WI38 (cell line): ENCODE measurements around the gene LPCAT2.
"Not testable (repeated sequence)": the region's sequence is repeated elsewhere in the genome, so short reads cannot be mapped to it uniquely, and the experiment has no call there.

ENCODE experiments used
- H3K4me3 ChIP-seq: 2 replicates; pipeline ENCODE4 v1.5.1; 2011; ENCODE audit warnings: low read depth, mild to moderate bottlenecking, control low read depth, low read length
- TF ChIP-seq, protein P1 (sequence below): IDR thresholded peaks from 2 replicates; pipeline ENCODE4 v1.5.1; 2012; ENCODE audit warnings: low read depth, mild to moderate bottlenecking, control low read depth, low read length

LPCAT2 gene

DNA sequence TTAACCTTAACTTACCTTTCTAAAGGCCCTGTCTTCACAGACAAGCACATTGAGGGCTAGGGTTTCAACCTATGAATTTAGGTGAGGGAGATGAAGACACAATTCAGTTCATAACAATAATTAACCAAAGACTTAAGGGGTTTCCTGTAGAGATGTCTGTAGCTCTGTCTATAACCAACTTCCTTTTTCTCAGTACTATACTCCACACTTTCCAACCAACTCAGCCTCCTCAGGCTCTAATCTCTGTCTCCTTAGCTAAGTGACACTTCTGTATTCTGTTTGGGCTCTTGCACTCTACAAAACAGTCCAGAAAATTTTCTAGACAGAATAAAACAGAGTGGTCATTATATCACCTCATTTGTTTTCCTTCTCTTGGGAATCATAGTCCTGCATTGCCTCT lies 83.4 kb downstream of the LPCAT2 start:
- H3K4me3 ChIP-seq: no peak overlapping the region
- TF ChIP-seq, protein P1, sequence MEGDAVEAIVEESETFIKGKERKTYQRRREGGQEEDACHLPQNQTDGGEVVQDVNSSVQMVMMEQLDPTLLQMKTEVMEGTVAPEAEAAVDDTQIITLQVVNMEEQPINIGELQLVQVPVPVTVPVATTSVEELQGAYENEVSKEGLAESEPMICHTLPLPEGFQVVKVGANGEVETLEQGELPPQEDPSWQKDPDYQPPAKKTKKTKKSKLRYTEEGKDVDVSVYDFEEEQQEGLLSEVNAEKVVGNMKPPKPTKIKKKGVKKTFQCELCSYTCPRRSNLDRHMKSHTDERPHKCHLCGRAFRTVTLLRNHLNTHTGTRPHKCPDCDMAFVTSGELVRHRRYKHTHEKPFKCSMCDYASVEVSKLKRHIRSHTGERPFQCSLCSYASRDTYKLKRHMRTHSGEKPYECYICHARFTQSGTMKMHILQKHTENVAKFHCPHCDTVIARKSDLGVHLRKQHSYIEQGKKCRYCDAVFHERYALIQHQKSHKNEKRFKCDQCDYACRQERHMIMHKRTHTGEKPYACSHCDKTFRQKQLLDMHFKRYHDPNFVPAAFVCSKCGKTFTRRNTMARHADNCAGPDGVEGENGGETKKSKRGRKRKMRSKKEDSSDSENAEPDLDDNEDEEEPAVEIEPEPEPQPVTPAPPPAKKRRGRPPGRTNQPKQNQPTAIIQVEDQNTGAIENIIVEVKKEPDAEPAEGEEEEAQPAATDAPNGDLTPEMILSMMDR: no peak

DNA sequence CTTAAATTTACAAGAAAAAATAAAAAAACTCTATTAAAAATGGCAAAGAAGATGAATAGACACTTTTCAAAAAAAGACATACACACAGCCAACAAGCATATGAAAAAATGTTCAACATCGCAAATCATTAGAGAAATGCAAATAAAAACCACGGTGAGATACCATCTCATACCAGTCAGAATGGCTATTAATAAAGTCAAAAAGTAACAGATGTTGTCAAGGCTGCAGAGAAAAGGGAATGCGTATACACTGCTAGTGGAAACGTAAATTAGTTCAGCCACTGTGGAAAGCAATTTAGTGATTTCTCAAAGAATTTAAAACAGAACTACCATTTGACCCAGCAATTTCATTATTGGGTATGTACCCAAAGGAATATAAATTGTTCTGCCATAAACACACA lies 89.1 kb downstream of the LPCAT2 start:
- TF ChIP-seq, protein P1: no peak
- no peak overlapping the region for H3K4me3 ChIP-seq

DNA sequence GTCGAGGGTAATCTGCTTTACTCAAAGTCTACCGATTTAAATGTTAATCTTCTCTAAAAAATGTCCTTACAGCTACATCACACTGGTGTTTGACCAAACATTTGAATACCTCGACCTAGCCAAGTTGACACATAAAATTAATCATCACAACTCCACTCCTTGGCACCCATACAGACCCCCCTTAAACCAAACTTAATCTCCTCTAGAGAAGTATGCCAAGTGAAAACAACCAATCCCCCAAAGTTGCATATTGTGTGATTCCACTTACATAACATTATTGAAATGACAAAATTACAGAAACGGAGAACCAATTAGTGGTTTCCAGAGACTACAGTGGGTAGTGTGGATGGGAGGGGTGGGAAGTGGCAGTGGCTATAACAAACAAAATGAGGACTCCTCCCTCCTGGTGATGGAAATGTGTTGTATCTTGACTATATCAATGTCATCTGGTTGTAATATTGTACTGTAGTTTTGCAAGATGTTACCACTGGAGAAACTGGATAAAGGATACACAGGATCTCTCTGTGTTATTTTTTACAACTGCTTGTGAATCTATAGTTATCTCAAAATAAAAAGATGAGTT lies 97.0 kb downstream of the LPCAT2 start:
- TF ChIP-seq, protein P1: no peak
- no peak overlapping the region for H3K4me3 ChIP-seq

DNA sequence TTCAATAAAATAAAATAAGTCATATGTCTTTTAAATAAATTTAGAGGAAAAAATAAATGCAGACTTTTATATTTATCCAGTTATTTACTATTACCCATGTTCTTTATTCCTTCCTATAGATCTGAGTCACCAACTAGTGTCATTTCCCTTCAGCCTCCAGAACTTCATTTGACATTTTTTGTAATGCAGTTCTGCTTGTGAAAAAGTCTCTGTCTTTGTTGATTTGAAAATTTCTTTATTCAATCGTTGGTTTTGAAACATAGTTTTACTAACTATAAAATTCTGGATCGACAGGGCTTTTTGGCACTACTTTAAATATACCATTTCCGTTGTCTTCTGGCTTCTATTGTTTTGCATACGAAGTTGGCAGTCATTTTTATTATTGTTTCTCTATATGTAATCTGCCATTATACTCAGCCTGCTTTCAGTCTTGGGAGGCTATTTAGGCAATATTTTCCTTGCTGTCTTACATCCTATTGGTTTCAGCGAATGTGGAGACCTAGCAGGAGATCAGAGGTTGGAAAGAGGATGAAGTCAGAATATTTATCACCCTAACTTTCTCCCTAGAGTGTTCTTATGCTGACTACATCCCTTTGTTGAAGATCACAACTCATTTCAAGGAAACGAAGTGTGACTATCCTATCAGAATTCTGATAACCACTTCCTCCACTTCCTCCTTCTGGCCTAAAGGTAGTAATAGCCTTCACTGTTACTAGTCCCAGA lies 104.9 kb downstream of the LPCAT2 start:
- TF ChIP-seq, protein P1: no peak
- H3K4me3 ChIP-seq: no peak overlapping the region

DNA sequence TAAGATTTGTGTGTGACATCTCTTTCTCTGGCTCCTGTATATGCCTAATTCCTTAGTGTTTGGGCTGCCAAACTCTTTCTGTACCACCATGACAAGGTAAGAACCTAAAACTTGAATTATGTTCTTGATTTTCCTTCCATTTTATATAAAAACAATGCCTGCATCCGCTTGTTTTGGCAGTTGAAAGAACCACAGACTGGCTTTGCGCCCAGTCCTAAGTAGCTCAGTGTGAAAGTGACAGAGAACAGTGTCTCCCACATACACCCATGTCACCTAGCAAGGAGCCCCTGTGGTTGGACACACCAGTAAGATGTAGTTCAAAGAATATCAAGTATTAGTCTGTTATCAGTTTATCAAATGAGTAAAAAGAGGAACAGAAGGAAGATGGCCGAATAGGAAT lies 106.2 kb downstream of the LPCAT2 start:
- TF ChIP-seq, protein P1: no peak
- no peak overlapping the region for H3K4me3 ChIP-seq

DNA sequence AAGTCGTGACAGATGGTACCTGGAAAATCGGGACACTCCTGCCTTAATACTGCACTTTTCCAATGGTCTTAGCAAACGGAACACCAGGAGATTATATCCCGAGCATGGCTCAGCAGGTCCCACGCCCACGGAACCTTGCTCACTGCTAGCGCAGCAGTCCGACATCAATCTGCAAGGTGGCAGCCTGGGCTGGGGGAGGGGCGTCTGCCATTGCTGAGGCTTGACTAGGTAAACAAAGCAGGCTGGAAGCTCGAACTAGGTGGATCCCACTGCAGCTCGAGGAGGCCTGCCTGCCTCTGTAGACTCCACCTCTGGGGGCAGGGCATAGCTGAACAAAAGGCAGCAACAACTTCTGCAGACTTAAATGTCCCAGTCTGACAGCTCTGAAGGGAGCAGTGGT lies 106.8 kb downstream of the LPCAT2 start:
- H3K4me3 ChIP-seq: not testable (repeated sequence)

DNA sequence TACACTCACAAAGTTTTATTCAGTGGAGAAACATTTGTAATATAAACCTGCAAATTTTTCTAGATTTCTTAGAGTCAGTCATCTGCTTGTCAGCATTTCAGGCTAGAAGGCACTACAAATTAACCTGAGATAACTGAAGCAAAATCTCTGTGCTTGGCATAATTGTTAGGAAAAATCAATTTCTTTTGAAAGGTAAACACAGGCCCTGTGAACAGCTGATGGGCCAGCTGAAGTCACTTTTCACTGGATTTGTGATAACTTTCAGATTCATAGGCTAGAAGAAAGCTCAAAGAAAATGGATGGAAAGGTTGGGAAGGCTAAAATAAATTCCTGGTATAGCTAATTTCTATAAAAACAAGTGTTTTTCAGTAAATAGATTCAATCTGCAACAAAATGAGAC lies 112.9 kb downstream of the LPCAT2 start:
- TF ChIP-seq, protein P1: no peak
- H3K4me3 ChIP-seq: no peak overlapping the region
